ENCODE measurements around the gene NCOA1. TPM values are rescaled to one million over a fixed set of nuclear protein-coding genes. Genes with fewer than 3 reads are reported as not detected.

The NCOA1 gene
- total and polyA plus RNA-seq, 4 donors: 6.5 to 26.6 (median 16.3) TPM

GRCh38 chr2:24456599-24457556 lies 34.2 kb upstream of the NCOA1 start:
- Histone ChIP-seq H3K27ac (ENCODE audit: low read depth in 1 of 2, low read length in 2 of 2) (no peak overlapping the region), H3K27me3 (ENCODE audit: control insufficient read depth in 4 of 4, insufficient read depth in 4 of 4, low read length in 3 of 4) (no peaks in the 10 kb centered on the region), H3K36me3 (ENCODE audit: control insufficient read depth in 4 of 4, insufficient read depth in 3 of 4, low read depth in 1 of 4, low read length in 3 of 4) (no peaks in the 10 kb centered on the region), H3K4me3 (ENCODE audit: low read depth in 1 of 3, low read length in 3 of 3) (no peak overlapping the region), H3K4me1 (ENCODE audit: control insufficient read depth in 4 of 4, insufficient read depth in 4 of 4, low read length in 3 of 4) (no peaks in the 10 kb centered on the region), H3K9ac (ENCODE audit: low read depth in 1 of 2, low read length in 2 of 2) (no peak overlapping the region), H3K9me3 (ENCODE audit: control insufficient read depth in 4 of 4, low read length in 3 of 4) (no peaks in the 10 kb centered on the region)
- WGBS: 79% methylated on average over 8 of the region's 8 CpGs
- no peak for TF ChIP-seq JUND (IDR thresholded peaks at IDR 0.05)
- no peak for TF ChIP-seq SP1 (IDR thresholded peaks at IDR 0.05)
- TF ChIP-seq ATF3 (IDR thresholded peaks at IDR 0.05): no peak
- no peak for TF ChIP-seq YY1 (IDR thresholded peaks at IDR 0.05)
- TF ChIP-seq GABPA (IDR thresholded peaks at IDR 0.05 in 1 of 2, conservative IDR thresholded peaks at IDR 0.05 in 1 of 2): no peak
- no peak for TF ChIP-seq RAD21 (IDR thresholded peaks at IDR 0.05)
- TF ChIP-seq MAX (IDR thresholded peaks at IDR 0.05): no peak
- no peak for TF ChIP-seq HNF4A (conservative IDR thresholded peaks at IDR 0.05)
- no peak for DNase-seq (ENCODE audit: low spot score)

- H3K27me3 ChIP-seq (ENCODE audit: control insufficient read depth in 4 of 4, insufficient read depth in 4 of 4, low read length in 3 of 4): no peaks in the 10 kb centered on the region
- H3K9me3 ChIP-seq (ENCODE audit: control insufficient read depth in 4 of 4, low read length in 3 of 4): no peaks in the 10 kb centered on the region
- TF ChIP-seq HNF4G (IDR thresholded peaks at IDR 0.05): no peak
- TF ChIP-seq REST (IDR thresholded peaks at IDR 0.05): no peak
- TF ChIP-seq HNF4A (conservative IDR thresholded peaks at IDR 0.05): no peak
- no peak for TF ChIP-seq RAD21 (IDR thresholded peaks at IDR 0.05)
- TF ChIP-seq YY1 (IDR thresholded peaks at IDR 0.05): no peak
- TF ChIP-seq RXRA (IDR thresholded peaks at IDR 0.05): no peak
- no peak for TF ChIP-seq JUND (IDR thresholded peaks at IDR 0.05)
- TF ChIP-seq ZBTB33 (IDR thresholded peaks at IDR 0.05): no peak
- TF ChIP-seq FOXA2 (IDR thresholded peaks at IDR 0.05): no peak
- no peak for DNase-seq (ENCODE audit: low spot score)
- no peak overlapping the region for H3K4me3 ChIP-seq (ENCODE audit: low read depth in 1 of 3, low read length in 3 of 3)
- no peaks in the 10 kb centered on the region for H3K36me3 ChIP-seq (ENCODE audit: control insufficient read depth in 4 of 4, insufficient read depth in 3 of 4, low read depth in 1 of 4, low read length in 3 of 4)
- H3K4me1 ChIP-seq (ENCODE audit: control insufficient read depth in 4 of 4, insufficient read depth in 4 of 4, low read length in 3 of 4): no peaks in the 10 kb centered on the region
- H3K9ac ChIP-seq (ENCODE audit: low read depth in 1 of 2, low read length in 2 of 2): no peak overlapping the region
- no peak overlapping the region for H3K27ac ChIP-seq (ENCODE audit: low read depth in 1 of 2, low read length in 2 of 2)
- 81% methylated on average over 5 of the region's 5 CpGs for WGBS
These were observed 33.2 kb upstream of the NCOA1 start for GRCh38 chr2:24457696-24458386.

Data from liver (tissue), 9 donors.